ENCODE measurements around the gene ZNF587. TPM values are rescaled to one million over a fixed set of nuclear protein-coding genes. Genes with fewer than 3 reads are reported as not detected.

Gene ZNF587
- total RNA-seq, 2 experiments from 2014 or later = 22.7 to 45.9 TPM

DNA sequence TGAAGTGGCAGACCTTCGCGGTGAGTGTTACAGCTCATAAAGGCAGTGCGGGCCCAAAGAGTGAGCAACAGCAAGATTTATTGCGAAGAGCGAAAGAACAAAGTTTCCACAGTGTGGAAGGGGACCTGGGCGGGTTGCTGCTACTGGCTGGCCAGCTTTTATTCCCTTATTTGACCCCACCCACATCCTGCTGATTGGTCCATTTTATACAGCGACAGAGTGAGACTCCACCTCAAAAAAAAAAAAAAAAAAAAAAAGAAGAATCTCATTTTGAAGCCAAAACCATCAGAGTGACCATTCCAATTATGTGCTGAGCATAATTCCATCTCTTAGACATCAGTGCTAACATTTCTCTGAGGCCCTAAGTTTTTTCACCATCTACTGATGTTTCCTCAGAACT is 33.0 kb upstream of the ZNF587 start:
- Histone ChIP-seq H3K27ac (ENCODE audit: low read depth, low read length, poor library complexity, severe bottlenecking) (no peak overlapping the region), H3K4me3 (ENCODE audit: low read depth, low read length, poor library complexity, severe bottlenecking) (no peak overlapping the region), H3K79me2 (ENCODE audit: insufficient read depth, low read depth, low read length) (peaks cover 34% of the 10 kb centered on the region), H2AFZ (ENCODE audit: low read length) (no peak overlapping the region), H3K9me2 (ENCODE audit: insufficient read depth, low read length) (no peaks in the 10 kb centered on the region), H3K9me3 (ENCODE audit: low read length) (no peaks in the 10 kb centered on the region), H3K4me2 (ENCODE audit: low read length) (no peak overlapping the region), H3K4me1 (ENCODE audit: insufficient read depth, low read length, poor library complexity, severe bottlenecking) (peaks cover 35% of the 10 kb centered on the region), H4K20me1 (ENCODE audit: insufficient read depth, low read length) (peaks cover 4% of the 10 kb centered on the region; the same call in 1 of the 2 replicates), H3K36me3 (ENCODE audit: insufficient read depth, low read length) (peaks cover 24% of the 10 kb centered on the region)
- intact Hi-C loops (cut with micrococcal nuclease; ENCODE audit: unreplicated experiment) = no loop called here
- POLR2A ChIA-PET = no interaction called here
- no peak for DNase-seq (ENCODE audit: low spot score)
- BruUV-seq (replicated peaks) = no TSS peak
- CTCF ChIA-PET (ENCODE audit: unreplicated experiment) = no interaction called here
- TF ChIP-seq, protein P1, sequence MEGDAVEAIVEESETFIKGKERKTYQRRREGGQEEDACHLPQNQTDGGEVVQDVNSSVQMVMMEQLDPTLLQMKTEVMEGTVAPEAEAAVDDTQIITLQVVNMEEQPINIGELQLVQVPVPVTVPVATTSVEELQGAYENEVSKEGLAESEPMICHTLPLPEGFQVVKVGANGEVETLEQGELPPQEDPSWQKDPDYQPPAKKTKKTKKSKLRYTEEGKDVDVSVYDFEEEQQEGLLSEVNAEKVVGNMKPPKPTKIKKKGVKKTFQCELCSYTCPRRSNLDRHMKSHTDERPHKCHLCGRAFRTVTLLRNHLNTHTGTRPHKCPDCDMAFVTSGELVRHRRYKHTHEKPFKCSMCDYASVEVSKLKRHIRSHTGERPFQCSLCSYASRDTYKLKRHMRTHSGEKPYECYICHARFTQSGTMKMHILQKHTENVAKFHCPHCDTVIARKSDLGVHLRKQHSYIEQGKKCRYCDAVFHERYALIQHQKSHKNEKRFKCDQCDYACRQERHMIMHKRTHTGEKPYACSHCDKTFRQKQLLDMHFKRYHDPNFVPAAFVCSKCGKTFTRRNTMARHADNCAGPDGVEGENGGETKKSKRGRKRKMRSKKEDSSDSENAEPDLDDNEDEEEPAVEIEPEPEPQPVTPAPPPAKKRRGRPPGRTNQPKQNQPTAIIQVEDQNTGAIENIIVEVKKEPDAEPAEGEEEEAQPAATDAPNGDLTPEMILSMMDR (conservative IDR thresholded peaks at IDR 0.05; ENCODE audit: low read length) = no peak
- no peak for TF ChIP-seq EZH2phosphoT487 (IDR thresholded peaks at IDR 0.05; ENCODE audit: borderline replicate concordance, low read depth, low read length)

DNA sequence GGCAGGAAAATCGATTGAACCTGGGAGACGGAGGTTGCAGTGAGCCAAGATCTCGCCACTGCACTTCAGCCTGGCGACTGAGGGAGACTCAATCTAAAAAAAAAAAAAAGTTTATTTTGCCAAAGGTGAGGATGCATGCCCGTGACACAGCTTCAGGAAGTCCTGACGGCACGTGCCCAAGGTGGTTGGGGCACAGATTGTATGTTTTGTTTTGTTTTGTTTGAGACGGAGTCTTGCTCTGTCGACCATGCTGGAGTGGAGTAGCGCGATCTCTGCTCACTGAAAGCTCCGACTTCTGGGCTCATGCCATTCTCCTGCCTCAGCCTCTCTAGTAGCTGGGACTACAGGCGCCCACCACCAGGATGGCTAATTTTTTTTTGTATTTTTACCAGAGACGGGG is 31.7 kb upstream of the ZNF587 start:
- no TSS peak for BruUV-seq (replicated peaks)
- DNase-seq (ENCODE audit: low spot score) = no peak
- peak overlapping the region; percentile 66; the same call in 1 of the 2 replicates for H2AFZ ChIP-seq (ENCODE audit: low read length)
- H4K20me1 ChIP-seq (ENCODE audit: insufficient read depth, low read length) = peaks cover 4% of the 10 kb centered on the region; the same call in 1 of the 2 replicates
- CTCF ChIA-PET (ENCODE audit: unreplicated experiment) = no interaction called here
- no peak overlapping the region for H3K4me3 ChIP-seq (ENCODE audit: low read depth, low read length, poor library complexity, severe bottlenecking)
- 0 out of 2 replicates have a peak overlapping the region, but pooled peaks have one; percentile 92 for H3K4me2 ChIP-seq (ENCODE audit: low read length)
- H3K36me3 ChIP-seq (ENCODE audit: insufficient read depth, low read length) = peaks cover 26% of the 10 kb centered on the region
- TF ChIP-seq, protein P1 (conservative IDR thresholded peaks at IDR 0.05; ENCODE audit: low read length) = no peak
- TF ChIP-seq EZH2phosphoT487 (IDR thresholded peaks at IDR 0.05; ENCODE audit: borderline replicate concordance, low read depth, low read length) = no peak
- intact Hi-C loops (cut with micrococcal nuclease; ENCODE audit: unreplicated experiment) = no loop called here
- peaks cover 43% of the 10 kb centered on the region for H3K79me2 ChIP-seq (ENCODE audit: insufficient read depth, low read depth, low read length)
- no peaks in the 10 kb centered on the region for H3K9me3 ChIP-seq (ENCODE audit: low read length)
- peaks cover 31% of the 10 kb centered on the region for H3K4me1 ChIP-seq (ENCODE audit: insufficient read depth, low read length, poor library complexity, severe bottlenecking)
- H3K27ac ChIP-seq (ENCODE audit: low read depth, low read length, poor library complexity, severe bottlenecking) = no peak overlapping the region
- POLR2A ChIA-PET = no interaction called here
- H3K9me2 ChIP-seq (ENCODE audit: insufficient read depth, low read length) = no peaks in the 10 kb centered on the region

DNA sequence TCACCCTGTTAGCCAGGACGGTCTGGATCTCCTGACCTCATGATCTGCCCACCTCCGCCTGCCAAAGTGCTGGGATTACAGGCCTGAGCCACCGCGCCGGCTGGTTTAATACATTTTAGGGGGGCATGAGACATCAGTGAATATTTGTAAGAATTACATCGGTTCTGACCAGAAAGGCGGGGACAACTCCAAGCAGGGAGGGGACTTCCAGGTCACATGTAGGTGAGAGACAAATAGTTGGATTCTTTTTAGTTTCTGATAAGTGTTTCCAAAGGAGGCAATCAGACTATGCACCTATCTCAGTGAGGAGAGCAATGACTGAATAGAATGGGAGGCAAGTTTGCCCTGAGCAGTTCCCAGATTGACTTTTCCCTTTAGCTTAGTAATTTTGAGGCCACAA is 31.3 kb upstream of the ZNF587 start:
- peak overlapping the region; percentile 63 for H3K27ac ChIP-seq (ENCODE audit: low read depth, low read length, poor library complexity, severe bottlenecking)
- no peaks in the 10 kb centered on the region for H3K9me2 ChIP-seq (ENCODE audit: insufficient read depth, low read length)
- H3K79me2 ChIP-seq (ENCODE audit: insufficient read depth, low read depth, low read length) = peaks cover 47% of the 10 kb centered on the region
- ChIA-PET CTCF (ENCODE audit: unreplicated experiment) (no interaction called here), POLR2A (interaction anchor here (1.0 kb wide), 2 partner anchors 16 to 89 kb away, joined by 3 to 8 read pairs; no protein-coding TSS in a partner anchor)
- intact Hi-C loops (cut with micrococcal nuclease; ENCODE audit: unreplicated experiment) = no loop called here
- H3K4me3 ChIP-seq (ENCODE audit: low read depth, low read length, poor library complexity, severe bottlenecking) = peak overlapping the region; percentile 90
- peaks cover 32% of the 10 kb centered on the region for H3K4me1 ChIP-seq (ENCODE audit: insufficient read depth, low read length, poor library complexity, severe bottlenecking)
- DNase-seq (ENCODE audit: low spot score) = no peak
- H3K4me2 ChIP-seq (ENCODE audit: low read length) = peak overlapping the region; percentile 92
- H4K20me1 ChIP-seq (ENCODE audit: insufficient read depth, low read length) = peaks cover 4% of the 10 kb centered on the region; the same call in 1 of the 2 replicates
- peak overlapping the region; percentile 66; the same call in 1 of the 2 replicates for H2AFZ ChIP-seq (ENCODE audit: low read length)
- TF ChIP-seq, protein P1 (conservative IDR thresholded peaks at IDR 0.05; ENCODE audit: low read length) = no peak
- TF ChIP-seq EZH2phosphoT487 (IDR thresholded peaks at IDR 0.05; ENCODE audit: borderline replicate concordance, low read depth, low read length) = no peak
- no peaks in the 10 kb centered on the region for H3K9me3 ChIP-seq (ENCODE audit: low read length)
- no TSS peak for BruUV-seq (replicated peaks)
- peaks cover 29% of the 10 kb centered on the region for H3K36me3 ChIP-seq (ENCODE audit: insufficient read depth, low read length)
